HL-60 (cell line): Measurements from ENCODE around the gene PRDM1.

Source experiments
- GABPA ChIP-seq: IDR thresholded peaks from 2 replicates; pipeline ENCODE4 v1.6.1; 2012; ENCODE audit warnings: low read depth
- TF ChIP-seq, protein P1 (sequence below): IDR thresholded peaks from one replicate; pipeline ENCODE4 v1.5.1; 2011; ENCODE audit warnings: low read length, control low read depth, inconsistent platforms; ENCODE audit not compliant: insufficient read depth

DNA sequence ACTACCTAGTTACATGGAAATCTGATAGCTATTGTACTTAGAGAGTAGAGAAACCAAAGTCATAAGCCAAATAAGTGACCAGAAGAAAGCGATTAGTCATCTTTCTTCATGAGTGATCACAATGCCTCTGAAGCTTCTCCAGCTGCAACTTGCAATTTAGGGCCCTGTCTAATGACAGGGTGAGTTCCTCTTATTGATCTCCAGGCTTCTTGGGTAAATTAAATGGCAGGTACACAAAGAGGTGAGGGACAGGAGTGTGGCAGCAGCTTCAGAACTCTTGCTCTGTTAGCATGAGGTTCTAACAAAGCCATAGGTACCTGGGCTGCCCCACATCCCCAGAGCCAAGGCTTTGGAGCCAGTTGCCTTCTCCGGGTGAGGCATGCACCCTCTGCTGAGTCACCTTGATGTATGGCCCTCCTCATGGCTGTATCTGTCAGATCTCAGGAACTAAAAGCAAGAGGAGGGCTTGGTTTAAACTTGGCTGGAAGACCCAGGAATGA lies 60.8 kb downstream of the PRDM1 start:
- no peak for TF ChIP-seq GABPA
- TF ChIP-seq, protein P1, sequence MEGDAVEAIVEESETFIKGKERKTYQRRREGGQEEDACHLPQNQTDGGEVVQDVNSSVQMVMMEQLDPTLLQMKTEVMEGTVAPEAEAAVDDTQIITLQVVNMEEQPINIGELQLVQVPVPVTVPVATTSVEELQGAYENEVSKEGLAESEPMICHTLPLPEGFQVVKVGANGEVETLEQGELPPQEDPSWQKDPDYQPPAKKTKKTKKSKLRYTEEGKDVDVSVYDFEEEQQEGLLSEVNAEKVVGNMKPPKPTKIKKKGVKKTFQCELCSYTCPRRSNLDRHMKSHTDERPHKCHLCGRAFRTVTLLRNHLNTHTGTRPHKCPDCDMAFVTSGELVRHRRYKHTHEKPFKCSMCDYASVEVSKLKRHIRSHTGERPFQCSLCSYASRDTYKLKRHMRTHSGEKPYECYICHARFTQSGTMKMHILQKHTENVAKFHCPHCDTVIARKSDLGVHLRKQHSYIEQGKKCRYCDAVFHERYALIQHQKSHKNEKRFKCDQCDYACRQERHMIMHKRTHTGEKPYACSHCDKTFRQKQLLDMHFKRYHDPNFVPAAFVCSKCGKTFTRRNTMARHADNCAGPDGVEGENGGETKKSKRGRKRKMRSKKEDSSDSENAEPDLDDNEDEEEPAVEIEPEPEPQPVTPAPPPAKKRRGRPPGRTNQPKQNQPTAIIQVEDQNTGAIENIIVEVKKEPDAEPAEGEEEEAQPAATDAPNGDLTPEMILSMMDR = no peak
